ENCODE measurements around the gene ADISSP. TPM values are rescaled to one million over a fixed set of nuclear protein-coding genes. Genes with fewer than 3 reads are reported as not detected.
A peak's percentile ranks its signal among the peaks of the same experiment; 100 is the strongest.

ADISSP gene
- total and polyA plus RNA-seq, 2 donors (not counting 1 experiment from before 2014, with no cell fraction given): 18.4 to 28.8 TPM

- intact Hi-C loops (cut with micrococcal nuclease): loop anchor here (1.0 kb wide), 1 partner anchor 11 kb away; the partner anchor contains the start of gene ADISSP
- H3K4me1 ChIP-seq (ENCODE audit: control insufficient read depth in 2 of 2, insufficient read depth in 2 of 2, low read length in 2 of 2): peaks cover 29 to 36% of the 10 kb centered on the region in 2 donors
- H3K9me3 ChIP-seq (ENCODE audit: control extremely low read depth in 1 of 3, control insufficient read depth in 2 of 3, insufficient read depth in 1 of 3, low read length in 2 of 3): no peaks in the 10 kb centered on the region
- H3K36me3 ChIP-seq (replicated peaks in 1 of 2; ENCODE audit: control extremely low read depth in 1 of 2, control insufficient read depth in 1 of 2, extremely low read depth in 1 of 2, insufficient read depth in 2 of 2, low read length in 1 of 2): no peaks in the 10 kb centered on the region
- peaks cover 0 to 15% (median 4%) of the 10 kb centered on the region in 4 experiments for H3K27me3 ChIP-seq (replicated peaks in 1 of 4; ENCODE audit: control extremely low read depth in 1 of 4, control insufficient read depth in 3 of 4, insufficient read depth in 4 of 4, low read length in 3 of 4)
- peak; percentile 49 for DNase-seq
- no peaks in the 10 kb centered on the region for H3K27me3 Mint-ChIP-seq
- H3K9ac ChIP-seq (ENCODE audit: low read length): peak overlapping the region; percentile 75
- no peaks in the 10 kb centered on the region for H3K79me2 ChIP-seq (ENCODE audit: control insufficient read depth, insufficient read depth, low read length)
- 4% methylated on average over 70 of the region's 70 CpGs for WGBS (ENCODE audit: insufficient coverage)
- no peaks in the 10 kb centered on the region for H3K9me3 Mint-ChIP-seq (ENCODE audit: insufficient read depth)
- peak overlapping the region; percentile 90 for H3K4me3 Mint-ChIP-seq
- no peak for TF ChIP-seq CTCF (IDR thresholded peaks at IDR 0.05)
- peak; percentile 57 for TF ChIP-seq EZH2 (IDR thresholded peaks at IDR 0.05; ENCODE audit: borderline replicate concordance, insufficient read depth, low read depth, low read length, poor library complexity, severe bottlenecking)
- H3K4me1 Mint-ChIP-seq: peaks cover 38% of the 10 kb centered on the region
- ChIA-PET POLR2A (interaction anchor here (1.3 to 2.0 kb wide), 2 partner anchors 10 to 43 kb away, joined by 3 to 18 read pairs; partner anchors contain the start of genes ADISSP and AP5S1), CTCF (interaction anchor here (0.8 to 5.1 kb wide), 5 partner anchors 8 to 77 kb away, joined by 3 to 38 read pairs (median 5); partner anchors contain the start of genes ADISSP and CENPB)
- H3K27ac Mint-ChIP-seq: peak overlapping the region; percentile 82
- peak overlapping the region in 1 of 2 donors; percentile 13 for H3K27ac ChIP-seq (ENCODE audit: low read length in 2 of 2)
- no peaks in the 10 kb centered on the region for H4K20me1 ChIP-seq (ENCODE audit: control insufficient read depth, insufficient read depth, low read length, poor library complexity, severe bottlenecking)
- peak; percentile 75 for ATAC-seq (ENCODE audit: low read depth)
- peak overlapping the region; percentile 99 for H3K4me2 ChIP-seq (replicated peaks; ENCODE audit: low read depth, low read length, poor library complexity, severe bottlenecking)
- H3K4me3 ChIP-seq (ENCODE audit: control extremely low read depth in 1 of 5, extremely low read depth in 1 of 5, insufficient read depth in 1 of 5, low read depth in 2 of 5, low read length in 4 of 5): peak overlapping the region; percentile 28 to 75 (median 66)
- H2AFZ ChIP-seq (ENCODE audit: insufficient read depth, low read depth, low read length, poor library complexity, severe bottlenecking): peak overlapping the region; percentile 98
Measured at GRCh38 chr20:3777716-3778629, 10.4 kb upstream of the ADISSP start.

Data from B cell (primary cell).